NOMO-1 treated with DMSO at 0.1 percent for 48 hours (cell line): ENCODE data around the gene SLF2.

Experiments used
- DNase-seq: peaks from one replicate; lab custom pipeline; 2025; ENCODE audit not compliant: unreplicated experiment; lab: John Stamatoyannopoulos, UW

The SLF2 gene

GRCh38 chr10:100979791-100980272 lies 67.1 kb downstream of the SLF2 start:
- DNase-seq, result no peak

- DNase-seq, result no peak
Observed at GRCh38 chr10:100980311-100980710, 67.5 kb downstream of the SLF2 start.

- no peak for DNase-seq
Observed at GRCh38 chr10:100980711-100981110, 67.9 kb downstream of the SLF2 start.

GRCh38 chr10:100981178-100981772 lies 68.5 kb downstream of the SLF2 start:
- DNase-seq, result no peak

GRCh38 chr10:100982916-100983830 lies 70.4 kb downstream of the SLF2 start:
- DNase-seq, result no peak

GRCh38 chr10:100983868-100984671 lies 71.3 kb downstream of the SLF2 start:
- no peak for DNase-seq

- DNase-seq, result no peak
Observed at GRCh38 chr10:100984672-100985177, 72.0 kb downstream of the SLF2 start.

- no peak for DNase-seq
Observed at GRCh38 chr10:100985336-100985735, 72.6 kb downstream of the SLF2 start.

GRCh38 chr10:100986623-100986951 lies 73.8 kb downstream of the SLF2 start:
- DNase-seq, result no peak

GRCh38 chr10:100986952-100987684 lies 74.4 kb downstream of the SLF2 start, which contains the start of the genes MRPL43 and TWNK:
TSS of gene MRPL43 (minus strand) at chr10:100987497. CDS start at chr10:100987443, 54 bp downstream.
TSS of gene TWNK (plus strand) at chr10:100987543. CDS start at chr10:100988211, 668 bp downstream.
- peak; percentile 71 for DNase-seq

GRCh38 chr10:100987685-100988049 lies 74.9 kb downstream of the SLF2 start:
- DNase-seq, result no peak

GRCh38 chr10:100988166-100988565 lies 75.4 kb downstream of the SLF2 start:
- no peak for DNase-seq

- no peak for DNase-seq
Observed at GRCh38 chr10:100989088-100989487, 76.3 kb downstream of the SLF2 start.

GRCh38 chr10:100993986-100994708 lies 81.4 kb downstream of the SLF2 start:
- DNase-seq, result no peak

GRCh38 chr10:100995181-100995580 lies 82.4 kb downstream of the SLF2 start:
- DNase-seq, result no peak

- DNase-seq, result peak; percentile 27
Observed at GRCh38 chr10:100996678-100997359, 84.1 kb downstream of the SLF2 start.

- peak; percentile 55 for DNase-seq
Observed at GRCh38 chr10:100997360-100998182, 84.8 kb downstream of the SLF2 start.
